HG02588 (cell line): ENCODE measurements around the gene ESRRA.

ENCODE experiments used
- ATAC-seq: cut with Tn5 transposase; IDR thresholded peaks from one replicate; pipeline ENCODE4 v1.9.1; 2021; ENCODE audit warnings: mild to moderate bottlenecking, moderate library complexity; ENCODE audit not compliant: unreplicated experiment

ESRRA gene

DNA sequence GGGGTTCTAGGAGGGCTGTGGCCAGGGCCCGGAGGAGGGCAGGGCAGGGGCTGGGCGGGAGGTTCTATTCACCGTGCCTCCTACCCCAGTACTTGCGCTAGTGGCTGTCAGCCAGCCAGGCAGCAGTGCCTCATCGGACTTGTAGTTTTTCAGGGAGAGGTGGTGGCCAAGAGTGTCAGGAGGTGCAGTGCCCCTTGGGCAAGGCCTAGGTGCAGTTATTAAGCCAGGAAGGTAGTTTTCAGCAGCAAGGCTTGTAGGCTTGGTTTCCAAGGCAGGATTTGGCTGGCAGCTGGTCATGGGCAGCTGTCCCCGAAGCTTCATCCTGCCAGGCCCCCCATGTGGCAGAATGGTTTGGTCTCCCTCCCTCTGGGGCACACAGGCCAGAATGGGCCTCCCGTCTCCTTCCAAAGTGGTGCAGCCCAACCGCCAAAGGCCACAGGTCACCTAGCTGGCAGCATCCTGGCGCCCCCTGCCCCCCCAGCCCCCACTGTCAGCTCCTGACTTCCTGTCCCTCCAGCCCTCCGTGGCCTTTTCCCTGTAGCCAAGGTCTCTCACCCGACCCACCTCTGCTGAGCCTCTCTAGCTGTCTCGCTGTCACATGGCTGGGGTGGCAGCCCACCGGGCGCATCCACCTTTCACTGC lies 43.2 kb downstream of the ESRRA start:
- ATAC-seq: no peak

DNA sequence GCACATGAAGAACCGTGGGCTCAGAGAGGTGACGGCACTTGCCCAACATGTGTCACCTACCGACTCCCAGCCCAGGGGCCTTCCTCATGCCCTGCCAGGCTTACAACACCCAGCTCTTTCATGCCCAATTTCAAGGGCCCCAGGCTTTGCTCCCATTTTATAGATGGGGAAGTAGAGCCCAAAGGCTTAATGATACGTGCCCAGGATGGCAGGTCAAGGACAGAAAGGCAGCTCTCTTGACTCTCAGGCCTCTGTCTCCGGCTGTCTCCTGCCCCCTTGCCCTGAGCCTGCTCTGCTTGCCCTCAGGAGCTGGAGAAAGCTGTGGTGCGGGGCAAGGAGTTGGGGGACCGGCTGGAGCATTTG lies 43.7 kb downstream of the ESRRA start:
- ATAC-seq: no peak

DNA sequence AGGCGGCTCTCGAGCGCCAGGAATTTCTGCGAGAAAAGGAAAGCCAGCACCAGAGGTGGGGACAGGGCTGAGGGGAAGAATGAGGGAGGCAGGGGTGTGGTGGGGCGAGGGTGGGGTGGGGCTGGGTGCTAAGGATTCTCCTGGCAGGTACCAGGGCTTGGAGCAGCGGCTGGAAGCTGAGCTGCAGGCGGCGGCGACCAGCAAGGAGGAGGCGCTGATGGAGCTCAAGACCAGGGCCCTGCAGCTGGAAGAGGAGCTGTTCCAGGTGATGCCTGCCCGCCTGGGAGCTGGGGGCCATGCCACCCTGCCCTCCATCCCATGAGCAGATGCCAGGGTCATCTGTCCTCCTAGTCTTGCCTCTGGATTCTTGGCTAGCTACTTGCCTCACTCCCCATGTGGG lies 44.1 kb downstream of the ESRRA start:
- no peak for ATAC-seq

DNA sequence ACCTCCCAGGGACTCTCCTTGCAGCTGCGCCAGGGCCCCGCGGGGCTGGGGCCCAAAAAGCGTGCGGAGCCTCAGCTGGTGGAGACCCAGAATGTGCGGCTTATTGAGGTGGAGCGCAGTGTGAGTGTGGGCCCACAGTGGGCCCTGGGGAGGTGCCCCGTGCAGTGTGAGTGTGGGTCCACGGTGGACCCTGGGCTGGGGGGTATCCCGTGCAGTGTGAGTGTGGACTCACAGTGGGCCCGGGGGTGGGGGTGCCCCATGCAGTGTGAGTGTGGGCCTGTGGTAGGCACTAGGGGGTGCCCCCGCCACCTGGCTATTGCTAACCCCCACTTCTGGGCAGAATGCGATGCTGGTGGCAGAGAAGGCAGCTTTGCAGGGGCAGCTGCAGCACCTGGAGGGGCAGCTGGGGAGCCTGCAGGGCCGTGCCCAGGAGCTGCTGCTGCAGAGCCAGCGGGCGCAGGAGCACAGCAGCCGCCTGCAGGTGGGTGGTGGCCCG lies 45.9 kb downstream of the ESRRA start:
- ATAC-seq: no peak

DNA sequence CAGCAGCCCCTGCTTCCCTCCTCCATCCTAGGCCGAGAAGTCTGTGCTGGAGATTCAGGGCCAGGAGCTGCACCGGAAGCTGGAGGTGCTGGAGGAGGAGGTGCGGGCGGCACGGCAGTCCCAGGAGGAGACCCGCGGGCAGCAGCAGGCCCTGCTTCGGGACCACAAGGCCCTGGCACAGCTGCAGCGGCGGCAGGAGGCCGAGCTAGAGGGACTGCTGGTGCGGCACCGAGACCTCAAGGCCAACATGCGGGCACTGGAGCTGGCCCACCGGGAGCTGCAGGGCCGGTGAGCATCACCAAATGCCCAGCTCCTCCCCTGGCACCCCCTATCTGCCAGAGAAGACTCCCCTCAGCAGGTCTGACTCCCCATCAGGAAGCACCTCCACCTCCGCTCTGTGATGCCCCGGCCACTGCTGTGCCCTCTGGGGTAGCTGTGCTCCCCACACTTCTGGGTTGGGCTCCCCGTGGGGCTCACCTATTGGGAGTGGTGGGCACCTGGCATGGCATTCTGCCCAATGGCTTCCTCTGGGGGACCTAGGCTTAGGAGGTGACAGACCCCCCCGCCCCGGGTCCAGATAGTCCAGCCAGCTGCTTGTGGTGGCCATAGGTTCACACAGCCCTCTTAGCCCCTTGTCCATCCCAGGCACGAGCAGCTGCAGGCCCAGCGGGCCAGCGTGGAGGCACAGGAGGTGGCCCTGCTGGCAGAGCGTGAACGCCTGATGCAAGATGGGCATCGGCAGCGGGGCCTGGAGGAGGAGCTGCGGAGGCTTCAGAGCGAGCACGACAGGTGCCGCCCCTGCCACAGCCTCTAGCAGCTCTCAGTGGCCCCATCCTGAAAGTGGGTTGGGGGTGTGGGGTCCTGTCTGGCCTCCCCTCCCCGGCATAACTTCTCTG lies 47.0 kb downstream of the ESRRA start:
- no peak for ATAC-seq

DNA sequence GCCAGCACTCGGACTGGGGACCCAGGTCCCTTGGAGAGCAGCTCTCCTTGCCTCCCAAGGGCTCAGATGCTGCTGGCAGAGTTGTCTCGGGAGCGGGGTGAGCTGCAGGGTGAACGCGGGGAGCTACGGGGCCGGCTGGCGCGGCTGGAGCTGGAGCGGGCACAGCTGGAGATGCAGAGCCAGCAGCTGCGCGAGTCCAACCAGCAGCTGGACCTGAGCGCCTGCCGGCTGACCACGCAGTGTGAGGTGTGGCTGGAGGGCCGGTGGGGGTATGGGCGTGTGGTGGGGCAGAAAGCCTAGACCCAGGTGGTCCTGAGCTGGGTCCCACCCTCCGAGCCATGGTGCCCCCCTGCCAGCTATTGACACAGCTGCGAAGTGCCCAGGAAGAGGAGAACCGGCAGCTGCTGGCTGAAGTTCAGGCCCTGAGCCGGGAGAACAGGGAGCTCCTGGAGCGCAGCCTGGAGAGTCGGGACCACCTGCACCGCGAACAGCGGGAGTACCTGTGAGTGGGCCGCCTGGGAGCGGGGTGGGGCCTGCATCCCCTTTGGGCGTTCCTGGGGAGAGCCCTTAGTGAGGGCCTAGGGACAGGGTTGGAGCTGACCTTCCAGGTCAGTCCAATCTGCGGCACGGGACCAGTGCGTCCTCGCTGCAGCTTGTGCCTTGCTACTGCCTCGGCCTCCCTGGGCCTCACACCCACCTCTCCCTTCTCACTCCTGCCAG lies 47.8 kb downstream of the ESRRA start:
- no peak for ATAC-seq

DNA sequence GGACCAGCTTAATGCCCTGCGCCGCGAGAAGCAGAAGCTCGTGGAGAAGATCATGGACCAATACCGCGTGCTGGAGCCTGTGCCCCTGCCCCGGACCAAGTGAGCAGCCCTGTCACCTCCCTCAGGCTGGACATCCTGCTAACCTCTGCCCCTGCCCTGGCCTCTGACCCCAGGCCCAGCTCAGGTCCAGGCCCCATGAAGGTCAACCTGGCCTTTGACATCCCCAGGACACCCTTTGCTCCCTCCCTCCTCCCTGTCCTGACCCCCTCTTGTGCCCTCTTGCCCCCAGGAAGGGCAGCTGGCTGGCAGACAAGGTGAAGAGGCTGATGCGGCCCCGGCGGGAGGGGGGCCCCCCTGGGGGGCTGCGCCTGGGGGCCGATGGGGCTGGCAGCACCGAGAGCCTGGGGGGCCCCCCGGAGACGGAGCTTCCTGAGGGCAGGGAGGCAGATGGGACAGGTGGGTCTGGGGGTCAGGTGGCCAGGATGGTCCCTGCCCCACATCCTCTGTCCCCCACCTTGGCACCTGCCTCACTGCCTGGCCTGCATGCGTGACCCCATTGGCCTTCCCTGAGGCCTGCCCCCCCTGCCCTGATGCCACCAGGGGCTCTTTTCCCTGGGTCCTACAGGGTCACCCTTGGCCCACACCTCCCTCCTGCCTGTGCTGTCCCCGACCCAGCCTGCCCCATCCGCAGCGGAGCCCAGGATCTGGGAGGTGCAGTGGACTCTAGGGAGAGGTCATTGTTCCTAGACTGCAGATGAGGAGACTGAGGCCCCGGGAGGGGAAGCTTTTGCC lies 48.6 kb downstream of the ESRRA start:
- no peak for ATAC-seq

DNA sequence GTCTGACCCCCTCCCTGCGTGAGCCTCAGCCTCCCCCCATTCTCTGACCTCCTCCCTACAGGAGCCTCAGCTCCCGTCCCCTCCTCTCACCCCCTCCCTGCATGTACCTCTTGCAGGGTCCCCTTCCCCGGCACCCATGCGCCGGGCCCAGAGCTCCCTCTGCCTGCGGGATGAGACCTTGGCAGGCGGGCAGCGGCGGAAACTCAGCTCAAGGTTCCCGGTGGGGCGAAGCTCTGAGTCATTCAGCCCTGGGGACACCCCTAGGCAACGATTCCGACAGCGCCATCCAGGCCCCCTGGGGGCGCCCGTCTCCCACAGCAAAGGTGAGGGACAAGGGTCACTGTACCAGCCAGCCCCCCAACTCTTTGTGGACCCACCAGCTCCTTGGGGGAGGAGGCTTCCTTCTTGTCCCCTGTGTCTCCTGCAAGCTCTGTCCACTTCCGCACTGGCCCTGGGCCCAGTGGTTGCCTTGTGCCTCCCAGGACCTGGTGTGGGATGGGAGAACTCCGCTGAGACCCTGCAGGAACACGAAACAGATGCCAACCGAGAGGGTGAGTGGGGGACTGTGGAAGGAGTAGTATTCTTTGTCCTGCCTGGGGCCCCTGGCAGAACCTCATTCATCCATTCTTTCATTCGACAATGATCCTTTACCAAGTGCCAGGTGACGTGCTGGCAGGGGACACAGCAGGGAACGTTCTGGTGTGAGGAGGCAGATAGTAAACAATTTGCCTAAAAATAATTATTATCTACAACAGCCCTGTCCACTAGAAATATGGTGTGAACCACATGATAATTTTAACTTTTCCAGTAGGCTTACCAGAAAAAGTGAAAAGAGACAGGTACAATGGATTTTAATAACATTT lies 50.0 kb downstream of the ESRRA start:
- ATAC-seq: no peak

DNA sequence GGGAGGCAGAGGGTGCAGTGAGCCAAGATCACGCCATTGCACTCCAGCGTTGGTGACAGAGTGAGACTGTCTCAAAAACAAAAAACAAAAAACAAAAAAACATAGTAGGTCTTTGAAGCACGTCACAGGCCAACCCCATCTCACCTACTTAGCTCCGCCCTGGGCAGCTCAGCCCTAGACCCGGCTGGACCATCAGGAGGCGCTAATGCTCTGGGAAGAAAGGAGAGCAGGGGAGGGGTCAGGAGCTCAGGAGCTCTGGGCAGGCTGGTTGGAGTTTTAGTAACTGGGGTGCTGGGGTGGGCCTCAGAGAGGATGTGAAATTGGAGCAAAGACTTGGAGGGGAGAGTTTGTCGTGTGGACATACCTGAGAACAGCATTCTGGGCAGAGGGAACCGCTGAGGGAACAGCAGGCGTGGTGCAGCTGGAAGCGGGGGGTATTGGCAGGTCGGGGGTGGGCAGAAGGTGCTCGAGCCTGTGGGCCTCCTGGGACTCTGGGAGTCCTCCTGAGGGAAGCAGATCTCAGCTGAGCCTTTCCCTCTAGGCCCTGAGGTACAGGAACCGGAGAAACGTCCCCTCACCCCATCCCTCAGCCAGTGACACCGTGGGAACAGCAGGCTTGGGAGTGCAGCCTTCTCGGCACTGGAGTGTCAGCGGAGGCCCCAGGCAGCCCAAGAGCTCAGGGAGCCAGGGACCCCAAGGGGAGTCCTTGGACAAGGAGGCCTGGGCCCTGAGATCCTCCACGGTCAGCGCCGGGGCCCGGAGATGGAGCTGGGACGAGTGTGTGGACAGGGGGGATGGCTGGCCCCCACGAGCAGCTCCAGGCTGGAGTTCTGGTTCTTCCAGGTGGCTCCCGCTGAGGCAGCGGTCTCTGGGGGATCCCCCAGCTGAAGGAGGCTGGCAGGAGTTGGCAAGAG lies 51.4 kb downstream of the ESRRA start:
- no peak for ATAC-seq

DNA sequence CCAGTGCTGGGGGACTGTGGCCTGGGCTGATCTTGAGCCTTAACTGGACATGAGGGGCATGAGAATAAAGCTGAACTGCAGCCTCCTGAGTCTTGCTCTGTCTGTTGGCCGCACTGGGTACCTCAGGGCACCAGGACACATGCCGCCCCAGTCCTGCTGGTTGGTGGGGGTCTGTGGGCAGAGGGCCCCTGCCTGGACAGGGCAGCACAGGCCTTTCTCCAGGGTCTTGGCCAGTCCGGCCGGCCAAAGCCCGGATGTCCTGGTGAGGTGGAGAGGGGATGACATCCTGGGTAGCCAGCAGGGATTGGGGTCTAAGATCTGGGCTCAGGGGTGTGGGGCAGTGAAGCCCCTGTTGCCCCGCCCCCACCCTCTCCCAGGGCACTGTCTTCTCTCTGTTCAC lies 52.1 kb downstream of the ESRRA start:
- no peak for ATAC-seq

DNA sequence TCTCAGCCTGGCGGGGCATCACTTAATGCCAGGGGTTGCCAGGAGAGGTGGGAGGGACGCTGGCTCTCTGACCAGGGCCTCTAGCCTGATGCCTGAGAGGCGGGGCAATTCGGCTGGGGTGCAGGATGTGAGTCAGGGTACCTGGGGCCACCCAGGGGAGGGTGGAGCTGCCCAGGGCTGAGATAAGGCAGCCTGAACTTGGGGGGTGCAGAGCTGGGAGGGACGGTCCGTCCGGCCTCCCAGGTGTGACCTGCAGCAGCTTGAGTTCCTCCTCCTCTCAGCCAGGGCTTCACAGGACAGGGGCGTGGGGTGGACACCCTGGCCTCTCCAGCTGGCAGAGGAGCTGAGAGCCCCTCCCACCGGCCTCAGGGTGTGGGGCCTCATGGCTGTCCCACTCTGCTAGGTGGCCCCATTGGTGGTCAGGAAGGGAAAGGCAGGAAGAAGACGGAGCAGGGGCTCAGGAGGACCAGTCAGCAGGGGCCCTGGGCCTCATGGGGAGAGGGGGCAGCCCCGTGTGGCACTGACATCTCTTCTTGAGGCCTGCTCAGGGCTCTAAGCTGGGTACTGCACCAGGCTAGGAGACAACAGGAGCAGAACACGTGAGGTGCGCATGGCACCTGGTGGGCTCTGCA lies 52.7 kb downstream of the ESRRA start:
- ATAC-seq: no peak

DNA sequence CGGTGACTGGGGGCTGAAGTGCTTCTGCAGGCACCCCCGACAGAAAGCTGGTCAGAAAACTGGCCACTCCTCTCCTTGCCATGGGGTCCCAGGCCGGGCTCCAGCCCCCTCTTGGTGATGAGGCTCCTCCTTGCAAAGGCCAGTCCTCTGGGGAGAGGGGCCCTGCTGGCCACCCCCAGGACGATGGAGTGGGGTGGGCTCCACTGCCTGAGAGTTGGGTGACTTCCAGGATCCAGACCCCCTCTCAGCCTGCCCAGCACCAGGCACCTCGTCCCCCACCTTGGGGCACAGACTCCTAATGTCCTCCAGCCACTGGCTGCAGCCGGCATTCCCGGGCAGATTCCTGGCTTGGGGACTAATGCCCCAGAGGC lies 53.2 kb downstream of the ESRRA start:
- no peak for ATAC-seq

DNA sequence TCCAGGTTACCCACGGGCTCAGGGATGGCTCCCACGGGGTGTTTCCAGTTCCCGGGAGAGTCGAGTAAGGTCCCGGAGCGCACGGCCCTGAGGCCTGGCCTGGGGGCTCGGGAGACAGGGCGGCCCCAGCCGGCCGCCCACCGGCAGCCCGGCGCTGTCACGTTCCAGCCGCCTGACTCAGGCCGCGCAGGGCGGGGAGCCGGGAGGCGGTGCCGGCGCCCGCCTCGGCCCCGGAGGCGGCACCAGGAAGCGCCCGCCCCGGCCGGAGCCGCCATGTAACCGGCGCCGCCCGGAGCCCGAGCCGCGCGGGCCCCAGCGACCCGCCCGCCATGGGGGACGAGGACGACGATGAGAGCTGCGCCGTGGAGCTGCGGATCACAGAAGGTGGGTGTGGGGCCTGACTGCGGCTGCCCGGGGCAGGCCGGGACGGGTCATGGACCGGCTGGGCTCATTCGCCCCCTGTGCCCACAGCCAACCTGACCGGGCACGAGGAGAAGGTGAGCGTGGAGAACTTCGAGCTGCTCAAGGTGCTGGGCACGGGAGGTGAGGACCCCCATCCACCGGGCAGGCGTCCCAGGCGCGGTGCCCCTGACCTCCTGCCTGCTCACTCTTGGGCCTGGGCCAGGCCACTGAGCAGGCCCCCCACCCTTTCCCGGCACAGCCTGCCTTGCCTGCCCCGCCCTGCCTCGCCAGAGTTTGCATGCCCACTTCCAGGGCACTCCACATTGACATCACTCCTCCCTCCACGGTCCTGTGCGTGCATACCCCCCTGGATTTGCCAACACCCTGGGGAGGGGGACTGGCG lies 53.8 kb downstream of the ESRRA start, which contains the start of gene RPS6KA4:
Gene RPS6KA4 (plus strand): TSS at position 256 of the 805 bp plus-strand sequence. CDS start 74 bp downstream, at position 330.
- ATAC-seq: peak; percentile 48

DNA sequence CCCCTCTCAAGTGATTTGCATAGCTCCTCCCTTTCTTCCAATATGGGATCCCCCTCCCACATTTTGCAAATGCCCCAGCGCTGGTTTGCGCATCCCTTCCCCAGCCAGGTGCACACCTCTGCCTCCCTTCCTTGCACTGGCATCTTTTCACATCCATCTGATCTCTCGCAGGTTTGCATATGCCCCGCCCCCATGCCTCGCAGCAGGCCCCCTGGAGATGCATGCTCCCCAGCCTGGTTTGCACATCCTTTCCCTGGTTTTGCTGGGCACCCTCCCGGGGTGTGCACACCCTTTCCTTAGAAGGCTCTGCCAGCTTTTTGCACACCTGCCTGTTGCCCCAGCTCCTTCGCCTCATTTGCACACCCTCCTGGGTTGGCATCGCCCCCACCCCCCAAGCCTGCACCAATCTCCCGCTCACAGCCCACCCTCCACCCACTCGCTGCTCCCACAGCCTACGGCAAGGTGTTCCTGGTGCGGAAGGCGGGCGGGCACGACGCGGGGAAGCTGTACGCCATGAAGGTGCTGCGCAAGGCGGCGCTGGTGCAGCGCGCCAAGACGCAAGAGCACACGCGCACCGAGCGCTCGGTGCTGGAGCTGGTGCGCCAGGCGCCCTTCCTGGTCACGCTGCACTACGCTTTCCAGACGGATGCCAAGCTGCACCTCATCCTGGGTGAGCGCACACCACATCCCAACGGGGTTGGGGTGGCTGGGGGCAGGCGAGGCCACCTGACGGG lies 54.6 kb downstream of the ESRRA start:
- ATAC-seq: no peak

DNA sequence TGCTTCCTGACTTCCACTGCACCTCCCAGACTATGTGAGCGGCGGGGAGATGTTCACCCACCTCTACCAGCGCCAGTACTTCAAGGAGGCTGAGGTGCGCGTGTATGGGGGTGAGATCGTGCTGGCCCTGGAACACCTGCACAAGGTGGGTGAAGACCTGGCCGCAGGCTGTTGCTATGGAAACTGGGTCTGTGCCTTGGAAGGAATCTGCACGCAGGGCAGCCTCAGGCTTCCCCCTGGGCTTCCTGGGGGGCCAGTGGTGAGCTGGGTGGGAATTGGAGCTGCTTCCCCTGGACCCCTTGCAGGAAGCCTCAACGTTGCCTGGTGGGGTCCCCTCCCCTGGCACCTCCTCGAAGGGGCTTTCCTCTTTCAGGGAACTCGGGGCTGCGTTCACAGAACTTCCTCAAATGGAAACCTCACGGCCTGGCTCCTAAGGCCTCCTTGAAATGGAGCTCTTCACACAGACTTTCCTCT lies 55.2 kb downstream of the ESRRA start:
- no peak for ATAC-seq

DNA sequence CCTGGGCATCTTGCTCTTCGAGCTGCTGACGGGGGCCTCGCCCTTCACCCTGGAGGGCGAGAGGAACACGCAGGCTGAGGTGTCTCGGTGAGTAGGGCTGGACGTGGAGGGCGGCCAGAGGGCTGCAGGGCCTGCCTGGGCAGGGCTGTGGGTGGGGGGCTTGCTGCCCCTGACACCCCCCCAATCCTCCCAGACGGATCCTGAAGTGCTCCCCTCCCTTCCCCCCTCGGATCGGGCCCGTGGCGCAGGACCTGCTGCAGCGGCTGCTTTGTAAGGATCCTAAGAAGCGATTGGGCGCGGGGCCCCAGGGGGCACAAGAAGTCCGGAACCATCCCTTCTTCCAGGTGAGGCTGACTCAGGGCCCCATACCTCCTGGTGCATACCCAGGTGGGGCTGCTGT lies 56.3 kb downstream of the ESRRA start:
- no peak for ATAC-seq

DNA sequence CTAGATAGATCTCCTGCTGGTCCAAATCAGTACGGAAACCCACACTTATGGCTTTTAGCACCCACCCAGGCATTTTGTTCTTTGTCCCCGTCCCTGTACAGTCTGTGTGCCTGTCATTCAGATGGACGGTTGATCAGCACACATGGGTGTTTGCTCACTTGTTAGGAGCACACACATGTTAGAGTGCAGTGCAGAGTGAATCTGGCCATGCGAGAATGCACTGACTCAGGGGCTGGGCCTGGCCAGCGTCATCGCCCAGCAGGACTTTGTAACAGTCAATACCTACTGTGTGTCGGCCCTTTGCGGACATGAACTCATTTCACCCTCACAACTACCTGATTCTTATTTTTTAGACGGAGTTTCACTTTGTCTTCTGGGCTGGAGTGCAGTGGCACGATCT lies 57.0 kb downstream of the ESRRA start:
- no peak for ATAC-seq
